Activated CD8-positive, alpha-beta memory T cell treated with anti-CD3 and anti-CD28 coated beads, Interleukin-2, amount 50 U/mL, for 1 hour (primary cell): ENCODE data around the gene GLIPR2.
"Not testable (repeated sequence)": the region's sequence is repeated elsewhere in the genome, so short reads cannot be mapped to it uniquely, and the experiment has no call there.

ENCODE experiments used
- DNase-seq: peaks from one replicate; pipeline ENCODE4 v3.0.0-alpha.2; 2020; ENCODE audit errors: extremely low read depth

GLIPR2 gene

GRCh38 chr9:36123515-36123914 is 13.0 kb upstream of the GLIPR2 start:
- no peak for DNase-seq

GRCh38 chr9:36125062-36125855 is 11.3 kb upstream of the GLIPR2 start:
- no peak for DNase-seq

DNA sequence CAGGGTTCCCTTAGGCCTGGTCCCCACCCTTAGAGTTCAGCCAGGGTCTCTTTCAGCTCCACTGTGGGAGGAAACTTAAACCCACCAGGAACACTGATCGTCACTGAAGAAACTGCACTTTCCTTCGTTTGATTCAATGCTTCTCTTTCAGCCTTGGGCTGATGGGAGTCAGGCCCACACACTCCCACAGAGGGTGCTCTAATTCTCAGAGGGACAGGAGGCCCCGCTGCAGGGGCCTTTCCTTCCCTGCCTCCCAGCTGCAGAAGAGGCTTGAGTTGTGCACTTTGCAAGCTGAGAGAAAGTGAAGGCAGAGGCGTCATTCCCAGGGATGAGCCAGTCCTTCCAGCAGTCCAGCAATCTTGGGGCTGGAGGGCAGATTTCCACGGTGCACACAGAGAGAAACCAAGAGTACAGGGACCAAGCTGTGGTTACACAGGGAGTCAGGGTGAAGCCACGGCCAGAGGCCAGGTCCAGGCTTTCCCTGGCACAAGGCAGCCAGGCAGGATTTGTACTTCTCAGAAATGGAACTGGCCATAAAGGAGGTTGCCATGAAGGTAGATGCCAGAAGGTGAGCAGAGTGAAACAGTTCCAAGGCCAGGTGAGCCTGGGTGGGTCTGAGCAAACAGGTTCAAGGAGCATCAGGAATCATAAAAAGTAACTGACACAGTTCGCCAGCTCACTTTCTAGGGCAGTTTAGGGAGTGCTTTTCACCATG is 10.4 kb upstream of the GLIPR2 start:
- no peak for DNase-seq

GRCh38 chr9:36127652-36128244 is 8.8 kb upstream of the GLIPR2 start:
- DNase-seq: no peak

- no peak for DNase-seq
Observed at GRCh38 chr9:36128349-36128748, 8.2 kb upstream of the GLIPR2 start.

DNA sequence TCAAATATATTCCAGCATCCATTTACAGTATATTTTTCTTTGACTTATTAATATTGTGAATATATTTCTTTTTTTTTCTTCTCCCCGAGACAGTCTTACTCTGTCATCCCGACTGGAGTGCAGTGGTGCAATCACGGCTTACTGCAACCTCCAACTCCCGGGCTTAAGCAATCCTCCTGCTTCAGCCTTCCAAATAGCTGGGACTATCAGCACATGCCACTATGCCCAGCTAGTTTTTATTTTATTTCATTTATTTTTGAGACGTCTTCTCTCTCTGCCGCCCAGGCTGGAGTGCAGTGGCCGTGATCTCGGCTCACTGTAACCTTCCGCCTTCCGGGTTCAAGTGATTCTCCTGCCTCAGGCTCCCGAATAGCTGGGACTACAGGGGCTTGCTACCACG is 7.4 kb upstream of the GLIPR2 start:
- no peak for DNase-seq

GRCh38 chr9:36131666-36132065 is 4.9 kb upstream of the GLIPR2 start:
- DNase-seq: not testable (repeated sequence)

DNA sequence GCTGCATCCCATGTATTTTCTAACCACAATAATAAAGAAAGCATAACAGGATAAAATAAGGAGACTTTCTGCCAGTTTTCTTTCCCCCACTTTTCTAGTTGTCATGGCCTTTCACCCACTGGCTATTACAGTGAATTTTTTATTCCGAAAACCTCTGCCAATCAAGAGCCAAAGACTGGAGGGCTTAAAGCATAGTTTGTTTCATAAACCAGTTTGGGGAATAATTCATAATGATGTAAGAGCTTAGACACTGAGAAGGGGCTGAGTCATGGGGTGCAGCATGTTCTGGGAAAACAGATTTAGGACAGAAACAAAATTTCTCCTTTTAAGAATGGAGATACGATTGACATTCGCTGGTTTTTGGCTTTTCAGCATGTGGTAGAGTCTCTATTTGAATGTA is 4.4 kb upstream of the GLIPR2 start:
- DNase-seq: no peak

- no peak for DNase-seq
Observed at GRCh38 chr9:36134761-36135505, 1.6 kb upstream of the GLIPR2 start.

- DNase-seq: no peak
Observed at GRCh38 chr9:36135741-36136271, 727 bp upstream of the GLIPR2 start.

- DNase-seq: no peak
Observed at GRCh38 chr9:36136894-36137391, 410 bp downstream of the GLIPR2 start.

- no peak for DNase-seq
Observed at GRCh38 chr9:36137392-36138004, 965 bp downstream of the GLIPR2 start.

GRCh38 chr9:36138496-36138895 is 2.0 kb downstream of the GLIPR2 start:
- no peak for DNase-seq

DNA sequence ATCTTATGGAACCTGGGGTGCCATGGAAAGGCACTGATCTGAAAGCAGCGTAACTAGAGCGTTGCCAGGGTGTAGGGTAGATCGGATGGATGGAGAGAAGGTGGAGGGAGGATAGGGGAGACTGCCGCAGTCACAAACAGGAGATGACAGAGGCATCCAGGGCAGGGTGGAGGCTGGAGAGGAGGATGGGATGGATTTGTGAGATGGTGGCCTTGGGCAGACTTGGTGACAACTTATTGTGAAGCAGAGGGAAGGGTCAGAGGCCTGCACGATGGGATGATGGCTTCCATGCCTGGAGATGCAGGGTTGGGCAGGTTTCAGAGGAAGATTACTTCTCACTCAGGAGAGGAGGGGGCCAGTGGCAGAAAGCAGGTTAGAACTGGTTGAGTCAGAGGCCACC is 2.4 kb downstream of the GLIPR2 start:
- no peak for DNase-seq

GRCh38 chr9:36140086-36141084 is 3.9 kb downstream of the GLIPR2 start:
- no peak for DNase-seq

- no peak for DNase-seq
Observed at GRCh38 chr9:36141288-36141687, 4.8 kb downstream of the GLIPR2 start.

GRCh38 chr9:36141761-36142160 is 5.2 kb downstream of the GLIPR2 start:
- DNase-seq: no peak

GRCh38 chr9:36142510-36143244 is 6.1 kb downstream of the GLIPR2 start:
- no peak for DNase-seq

GRCh38 chr9:36143245-36143641 is 6.7 kb downstream of the GLIPR2 start:
- no peak for DNase-seq
